Upper lobe of left lung (tissue), 6 donors: ENCODE data around the gene NQO1. TPM values are rescaled to one million over a fixed set of nuclear protein-coding genes. Genes with fewer than 3 reads are reported as not detected.
A peak's percentile ranks its signal among the peaks of the same experiment; 100 is the strongest.

Experiments used
- ATAC-seq, 2 donors: fragments of 200-7000 bp; cut with Tn5 transposase; one replicate each; pipeline ENCODE4 v1.9.1; 2022; ENCODE audit warnings: mild to moderate bottlenecking in 2 of 2, moderate library complexity in 2 of 2; ENCODE audit not compliant: low FRiP score in 2 of 2
- DNase-seq, 2 donors: peaks; one replicate each; pipeline ENCODE4 v3.0.0-alpha.2; 2019 to 2020
- H3K27ac ChIP-seq, 4 donors: fragments of 200-600 bp; sonication (generic); one replicate each; pipeline ENCODE4 v1.5.1; 2016 to 2019
- H3K27me3 ChIP-seq, 4 donors: fragments of 200-600 bp; sonication (generic); one replicate each; pipeline ENCODE4 v1.5.1; 2017 to 2019
- H3K36me3 ChIP-seq, 4 donors: fragments of 200-600 bp; sonication (generic); one replicate each; pipeline ENCODE4 v1.5.1; 2016 to 2019
- H3K4me1 ChIP-seq, 4 donors: fragments of 200-600 bp; sonication (generic); one replicate each; pipeline ENCODE4 v1.5.1; 2018 to 2019
- H3K4me3 ChIP-seq, 4 donors: fragments of 200-600 bp; sonication (generic); one replicate each; pipeline ENCODE4 v1.5.1; 2017 to 2019; ENCODE audit warnings: mild to moderate bottlenecking in 2 of 4, moderate library complexity in 1 of 4
- H3K9me3 ChIP-seq, 4 donors: fragments of 200-600 bp; sonication (generic); one replicate each; pipeline ENCODE4 v1.5.1; 2018 to 2019
- EP300 ChIP-seq, 4 donors: sonication (generic); formaldehyde crosslinking; IDR thresholded peaks; one replicate each; pipeline ENCODE4 v1.5.1; 2017; ENCODE audit warnings: antibody characterized with exemption in 4 of 4, control low read depth in 2 of 4
- POLR2A ChIP-seq, 4 donors: fragments of 450-650 bp; IDR thresholded peaks; one replicate each; pipeline ENCODE4 v1.5.1; 2016 to 2017; ENCODE audit warnings: antibody characterized with exemption in 4 of 4, mild to moderate bottlenecking in 2 of 4
- POLR2AphosphoS5 ChIP-seq, 2 donors: sonication (generic); formaldehyde crosslinking; IDR thresholded peaks; one replicate each; pipeline ENCODE4 v1.5.1; 2017; ENCODE audit warnings: antibody characterized with exemption in 2 of 2
- WGBS, 2 donors: methylation state at CpG; one replicate each; pipeline ENCODE4 v1.1.5; 2017 to 2018; 5-methylcytosine and 5-hydroxymethylcytosine counted together
- total RNA-seq, 6 donors: library from RNA; depleted of rRNA in 4 of 6; stranded (reverse); fragments of >200 nt in 4 of 6; gene quantifications; one replicate each; pipeline versions ENCODE4 v1.1.0 to v1.2.1, GENCODE V29; 2016 to 2021
- TF ChIP-seq, protein P1 (sequence below), 6 experiments: fragments of 450-650 bp in 4 of 6; fragments of 200-600 bp in 2 of 6; sonication (generic) in 2 of 6; IDR thresholded peaks; one replicate each; pipeline ENCODE4 v1.5.1; 2016 to 2019; ENCODE audit warnings: antibody characterized with exemption in 6 of 6
- donor health status: DM: no; HTN: no; CAD: no; lungs with moderate emphysema.
- donor health status: DM: no; HTN: yes; CAD: no; lungs with severe emphysema.

The NQO1 gene
- total RNA-seq, 6 donors from 2014 or later, result 13.6 to 73.0 (median 48.6) TPM

- H3K4me1 ChIP-seq, result peaks cover 17 to 56% (median 36%) of the 10 kb centered on the region in 4 donors
- 39 to 51% methylated on average over 2 of the region's 2 CpGs for WGBS, 2 donors
- peaks cover 0 to 2% (median 0%) of the 10 kb centered on the region in 4 donors for H3K36me3 ChIP-seq
- ATAC-seq, result no peak
- H3K27me3 ChIP-seq, result no peaks in the 10 kb centered on the region
- no peaks in the 10 kb centered on the region for H3K9me3 ChIP-seq
- peak overlapping the region in 1 of 4 donors; percentile 33 for H3K27ac ChIP-seq
- no peak overlapping the region for H3K4me3 ChIP-seq
- TF ChIP-seq EP300 (IDR thresholded peaks at IDR 0.05), result peak in 1 of 4 donors; percentile 20
- no peak for TF ChIP-seq POLR2AphosphoS5 (IDR thresholded peaks at IDR 0.05)
- no peak for DNase-seq
Observed at GRCh38 chr16:69769404-69769803, 43.0 kb upstream of the NQO1 start.

- Histone ChIP-seq H3K4me3 (no peak overlapping the region), H3K9me3 (no peaks in the 10 kb centered on the region), H3K27ac (peak overlapping the region in 3 of 4 donors; percentile 17 to 42 (median 33)), H3K36me3 (peaks cover 0 to 2% (median 0%) of the 10 kb centered on the region in 4 donors), H3K4me1 (peaks cover 17 to 55% (median 39%) of the 10 kb centered on the region in 4 donors), H3K27me3 (no peaks in the 10 kb centered on the region)
- ATAC-seq (no peak), DNase-seq (no peak)
- TF ChIP-seq, protein P1, sequence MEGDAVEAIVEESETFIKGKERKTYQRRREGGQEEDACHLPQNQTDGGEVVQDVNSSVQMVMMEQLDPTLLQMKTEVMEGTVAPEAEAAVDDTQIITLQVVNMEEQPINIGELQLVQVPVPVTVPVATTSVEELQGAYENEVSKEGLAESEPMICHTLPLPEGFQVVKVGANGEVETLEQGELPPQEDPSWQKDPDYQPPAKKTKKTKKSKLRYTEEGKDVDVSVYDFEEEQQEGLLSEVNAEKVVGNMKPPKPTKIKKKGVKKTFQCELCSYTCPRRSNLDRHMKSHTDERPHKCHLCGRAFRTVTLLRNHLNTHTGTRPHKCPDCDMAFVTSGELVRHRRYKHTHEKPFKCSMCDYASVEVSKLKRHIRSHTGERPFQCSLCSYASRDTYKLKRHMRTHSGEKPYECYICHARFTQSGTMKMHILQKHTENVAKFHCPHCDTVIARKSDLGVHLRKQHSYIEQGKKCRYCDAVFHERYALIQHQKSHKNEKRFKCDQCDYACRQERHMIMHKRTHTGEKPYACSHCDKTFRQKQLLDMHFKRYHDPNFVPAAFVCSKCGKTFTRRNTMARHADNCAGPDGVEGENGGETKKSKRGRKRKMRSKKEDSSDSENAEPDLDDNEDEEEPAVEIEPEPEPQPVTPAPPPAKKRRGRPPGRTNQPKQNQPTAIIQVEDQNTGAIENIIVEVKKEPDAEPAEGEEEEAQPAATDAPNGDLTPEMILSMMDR (IDR thresholded peaks at IDR 0.05), result no peak
- TF ChIP-seq POLR2A (IDR thresholded peaks at IDR 0.05), result no peak
- no peak for TF ChIP-seq EP300 (IDR thresholded peaks at IDR 0.05)
- no peak for TF ChIP-seq POLR2AphosphoS5 (IDR thresholded peaks at IDR 0.05)
- WGBS, 2 donors, result 73 to 79% methylated on average over 6 of the region's 6 CpGs
Observed at GRCh38 chr16:69768666-69769065, 42.3 kb upstream of the NQO1 start.

- no peak overlapping the region for H3K4me3 ChIP-seq
- peaks cover 0 to 2% (median 0%) of the 10 kb centered on the region in 4 donors for H3K36me3 ChIP-seq
- no peak for ATAC-seq
- H3K27me3 ChIP-seq, result no peaks in the 10 kb centered on the region
- TF ChIP-seq POLR2AphosphoS5 (IDR thresholded peaks at IDR 0.05) (no peak), POLR2A (IDR thresholded peaks at IDR 0.05) (no peak), EP300 (IDR thresholded peaks at IDR 0.05) (no peak)
- TF ChIP-seq, protein P1 (IDR thresholded peaks at IDR 0.05), result no peak
- peaks cover 11 to 55% (median 40%) of the 10 kb centered on the region in 4 donors for H3K4me1 ChIP-seq
- 71 to 74% methylated on average over 5 of the region's 5 CpGs for WGBS, 2 donors
- H3K9me3 ChIP-seq, result no peaks in the 10 kb centered on the region
- peak overlapping the region in 3 of 4 donors; percentile 17 to 42 (median 33) for H3K27ac ChIP-seq
- DNase-seq, result no peak
Observed at GRCh38 chr16:69767459-69768229, 41.3 kb upstream of the NQO1 start.

DNA sequence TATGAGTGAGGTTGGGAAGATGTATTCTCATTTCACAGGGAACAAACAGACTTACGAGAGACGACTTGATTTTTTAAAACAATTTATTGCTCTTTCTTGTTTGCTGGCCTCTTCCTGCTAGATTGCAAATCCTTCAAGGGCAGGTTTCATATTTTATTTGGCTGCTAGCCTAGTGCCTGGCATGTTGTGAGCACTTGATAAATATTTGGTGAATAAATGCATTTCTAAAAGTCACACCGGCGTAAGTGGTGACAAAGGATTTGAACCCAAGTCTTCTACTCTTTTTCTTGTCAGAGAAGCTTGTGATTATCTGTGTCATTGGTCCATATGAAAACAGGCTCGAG is 37.2 kb upstream of the NQO1 start:
- H3K36me3 ChIP-seq, result peaks cover 0 to 2% (median 0%) of the 10 kb centered on the region in 4 donors
- DNase-seq (no peak), ATAC-seq (no peak)
- no peaks in the 10 kb centered on the region for H3K9me3 ChIP-seq
- H3K27me3 ChIP-seq, result no peaks in the 10 kb centered on the region
- peak overlapping the region; percentile 94 to 95 (median 94) for H3K27ac ChIP-seq
- TF ChIP-seq POLR2A (IDR thresholded peaks at IDR 0.05), result peak in 1 of 4 donors; percentile 1
- TF ChIP-seq, protein P1 (IDR thresholded peaks at IDR 0.05), result no peak
- 36 to 42% methylated on average over 5 of the region's 5 CpGs for WGBS, 2 donors
- H3K4me3 ChIP-seq, result peak overlapping the region in 3 of 4 donors; percentile 91 to 97 (median 97)
- H3K4me1 ChIP-seq, result peaks cover 0 to 34% (median 28%) of the 10 kb centered on the region in 4 donors

DNA sequence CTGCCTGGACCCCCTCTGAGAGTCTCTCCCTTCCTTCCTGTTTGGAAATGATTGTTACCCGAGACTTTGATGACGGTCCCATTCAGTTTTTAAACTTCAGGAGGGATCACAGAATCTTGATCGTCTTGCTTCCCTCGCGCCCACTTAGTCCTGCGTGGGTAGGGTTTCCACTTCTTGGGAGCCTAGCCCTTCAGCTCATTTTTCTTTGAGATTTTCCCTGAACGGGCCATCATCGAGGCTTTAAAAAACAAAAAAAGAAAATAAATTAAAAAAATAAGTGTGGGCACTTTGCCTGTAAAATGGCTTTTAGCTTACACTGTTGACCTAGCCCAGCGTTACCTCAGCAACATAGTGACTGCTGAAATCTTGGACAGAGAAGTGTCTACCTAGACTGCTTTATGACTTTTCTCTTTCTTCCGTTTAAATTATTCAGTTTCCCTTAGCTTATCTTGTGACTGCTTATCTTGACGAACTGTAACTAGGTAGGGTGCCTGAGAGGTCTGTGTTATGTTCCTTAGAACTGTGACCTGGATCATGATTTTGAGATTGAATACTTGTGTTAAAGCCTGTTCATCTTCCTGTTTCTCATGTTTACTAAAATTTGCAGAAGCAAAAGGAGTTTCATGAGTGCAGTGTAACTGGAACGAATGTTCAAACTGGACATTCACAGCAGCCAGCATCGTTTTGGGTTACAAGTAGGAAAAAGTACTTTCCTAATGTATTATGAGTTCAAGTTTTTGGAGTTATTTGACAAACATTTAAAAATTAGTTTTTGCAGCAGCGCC is 36.6 kb upstream of the NQO1 start:
- ATAC-seq, result peak; percentile 65 to 67
- peak overlapping the region; percentile 91 to 97 (median 95) for H3K4me3 ChIP-seq
- WGBS, 2 donors, result 4 to 7% methylated on average over 14 of the region's 14 CpGs
- H3K4me1 ChIP-seq, result peaks cover 0 to 30% (median 23%) of the 10 kb centered on the region in 4 donors
- peak in 1 of 2 donors; percentile 31 for DNase-seq
- H3K27ac ChIP-seq, result peak overlapping the region; percentile 94 to 95 (median 94)
- no peak for TF ChIP-seq POLR2AphosphoS5 (IDR thresholded peaks at IDR 0.05)
- peak in 1 of 4 donors; percentile 5 for TF ChIP-seq POLR2A (IDR thresholded peaks at IDR 0.05)
- H3K9me3 ChIP-seq, result no peaks in the 10 kb centered on the region
- H3K27me3 ChIP-seq, result no peaks in the 10 kb centered on the region
- peaks cover 0 to 2% (median 0%) of the 10 kb centered on the region in 4 donors for H3K36me3 ChIP-seq
